A549 (cell line): Measurements from ENCODE around the gene UNC119B. TPM values are rescaled to one million over a fixed set of nuclear protein-coding genes. Genes with fewer than 3 reads are reported as not detected.
A peak's percentile ranks its signal among the peaks of the same experiment; 100 is the strongest.

Experiments used
- ATAC-seq, 2 experiments: fragments of 200-7000 bp in 1 of 2; fragments of >200 bp in 1 of 2; cut with Nextera tagmentation in 1 of 2; cut with Tn5 transposase in 1 of 2; 3 replicates each; pipeline versions ENCODE4 v1.8.0 to v1.9.1; 2018 to 2020; ENCODE audit warnings: mild to moderate bottlenecking in 1 of 2, moderate library complexity in 1 of 2
- CTCF ChIA-PET: fragments of 300-600 bp; sonication (Branson Sonifier 250); formaldehyde crosslinking; extraction: SDS; loops from one replicate; lab custom pipeline; 2021; ENCODE audit warnings: antibody characterized with exemption, inconsistent platforms; lab: Yijun Ruan, JAX
- POLR2A ChIA-PET: fragments of 350-600 bp; formaldehyde crosslinking; extraction: SDS; loops from one replicate; lab custom pipeline; 2021; ENCODE audit warnings: antibody characterized with exemption, inconsistent platforms; lab: Yijun Ruan, JAX
- DNase-seq, 2 experiments: peaks; one replicate each; pipeline versions ENCODE4 v3.0.0 to v3.0.0-alpha.2; 2011 to 2016; ENCODE audit warnings: low read depth in 1 of 2, low spot score in 1 of 2
- FAIRE-seq: peaks from 2 replicates; lab custom pipeline; 2011; peaks lifted over from hg19 to GRCh38; lab: Jason Lieb, UNC
- H3K27ac ChIP-seq, 2 experiments: fragments of >200 bp; sonication (Bioruptor Twin); formaldehyde crosslinking; 3 replicates each; pipeline ENCODE4 v1.5.1; 2016 to 2017
- H3K4me1 ChIP-seq: fragments of >200 bp; sonication (Bioruptor Twin); formaldehyde crosslinking; 3 replicates; pipeline ENCODE4 v1.6.1; 2016
- H3K4me2 ChIP-seq: fragments of >200 bp; sonication (Bioruptor Twin); formaldehyde crosslinking; 3 replicates; pipeline ENCODE4 v1.6.1; 2016
- H3K4me3 ChIP-seq: fragments of >200 bp; sonication (Bioruptor Twin); formaldehyde crosslinking; 3 replicates; pipeline ENCODE4 v1.5.1; 2016
- H3K9me3 ChIP-seq: fragments of >200 bp; sonication (Bioruptor Twin); formaldehyde crosslinking; 3 replicates; pipeline ENCODE4 v1.6.1; 2016
- BHLHE40 ChIP-seq: IDR thresholded peaks from 2 replicates; pipeline ENCODE4 v1.6.1; 2012; ENCODE audit warnings: low read depth, low read length, inconsistent platforms
- CBX2 ChIP-seq: fragments of 200-600 bp; sonication (generic); IDR thresholded peaks from 2 replicates; pipeline ENCODE4 v1.6.1; 2016; ENCODE audit warnings: low read depth, mild to moderate bottlenecking, borderline replicate concordance
- CHD4 ChIP-seq: fragments of 200-600 bp; sonication (generic); IDR thresholded peaks from 2 replicates; pipeline ENCODE4 v1.6.1; 2016; ENCODE audit warnings: antibody characterized with exemption, mild to moderate bottlenecking, borderline replicate concordance
- FOSL2 ChIP-seq, 2 experiments: fragments of 450-650 bp in 1 of 2; fragments of >200 bp in 1 of 2; sonication (Bioruptor Twin) in 1 of 2; formaldehyde crosslinking; IDR thresholded peaks; 2 replicates each; pipeline versions ENCODE4 v1.5.0 to v1.6.1; 2016 to 2020; ENCODE audit warnings: mild to moderate bottlenecking in 1 of 2, moderate library complexity in 1 of 2
- HDAC2 ChIP-seq: fragments of 200-600 bp; sonication (generic); IDR thresholded peaks from 2 replicates; pipeline ENCODE4 v1.6.1; 2016
- HEYL ChIP-seq: fragments of 250-450 bp; sonication (Bioruptor Pico); IDR thresholded peaks from 2 replicates; pipeline ENCODE4 v1.8.0; 2021; ENCODE audit warnings: mild to moderate bottlenecking, moderate library complexity
- JUN ChIP-seq, 2 experiments: fragments of >200 bp; sonication (Bioruptor Twin); formaldehyde crosslinking; IDR thresholded peaks; 2 replicates in 1 of 2; 3 replicates in 1 of 2; pipeline ENCODE4 v1.6.1; 2016 to 2017
- JUNB ChIP-seq: fragments of >200 bp; sonication (Bioruptor Twin); formaldehyde crosslinking; IDR thresholded peaks from 2 replicates; pipeline ENCODE4 v1.6.1; 2016
- KDM1A ChIP-seq: fragments of 200-600 bp; sonication (generic); IDR thresholded peaks from 2 replicates; pipeline ENCODE4 v1.6.1; 2016; ENCODE audit warnings: low read depth, mild to moderate bottlenecking
- KDM5A ChIP-seq: fragments of 200-600 bp; sonication (generic); IDR thresholded peaks from 2 replicates; pipeline ENCODE4 v1.6.1; 2016; ENCODE audit warnings: antibody characterized with exemption, mild to moderate bottlenecking
- MAZ ChIP-seq: fragments of 150-350 bp; IDR thresholded peaks from 2 replicates; pipeline ENCODE4 v1.6.1; 2014; ENCODE audit warnings: antibody characterized with exemption, low read depth, low read length, borderline replicate concordance
- MYC ChIP-seq: IDR thresholded peaks from 2 replicates; pipeline ENCODE4 v1.6.1; 2012; ENCODE audit warnings: mild to moderate bottlenecking, inconsistent platforms, low read length, improper control_type of control experiment, borderline replicate concordance
- NFE2L2 ChIP-seq: fragments of 150-350 bp; conservative IDR thresholded peaks from 2 replicates; pipeline ENCODE4 v1.6.1; 2014; ENCODE audit warnings: low read length
- NPAS2 ChIP-seq: fragments of 250-450 bp; sonication (Bioruptor Pico); IDR thresholded peaks from 2 replicates; pipeline ENCODE4 v1.8.0; 2022; ENCODE audit warnings: mild to moderate bottlenecking, moderate library complexity, borderline replicate concordance
- PHF8 ChIP-seq: fragments of 200-600 bp; sonication (generic); IDR thresholded peaks from 2 replicates; pipeline ENCODE4 v1.6.1; 2016; ENCODE audit warnings: low read depth, mild to moderate bottlenecking, antibody characterized with exemption, moderate library complexity, borderline replicate concordance
- POLR2A ChIP-seq: IDR thresholded peaks from 2 replicates; pipeline ENCODE4 v1.6.1; 2012; ENCODE audit warnings: mild to moderate bottlenecking, low read length
- POLR2AphosphoS2 ChIP-seq: conservative IDR thresholded peaks from 2 replicates; pipeline ENCODE4 v1.6.1; 2012; ENCODE audit warnings: low read length, improper control_type of control experiment, inconsistent platforms
- RAD21 ChIP-seq, 2 experiments: fragments of >200 bp in 1 of 2; sonication (Bioruptor Twin) in 1 of 2; formaldehyde crosslinking in 1 of 2; IDR thresholded peaks in 1 of 2; conservative IDR thresholded peaks in 1 of 2; 2 replicates in 1 of 2; 3 replicates in 1 of 2; pipeline ENCODE4 v1.6.1; 2012 to 2018; ENCODE audit warnings: inconsistent platforms in 1 of 2
- RFX5 ChIP-seq: fragments of 450-650 bp; IDR thresholded peaks from 2 replicates; pipeline ENCODE4 v1.7.1; 2014; ENCODE audit warnings: antibody characterized with exemption, mild to moderate bottlenecking, moderate library complexity
- RNF2 ChIP-seq: fragments of 200-600 bp; sonication (generic); IDR thresholded peaks from 2 replicates; pipeline ENCODE4 v1.6.1; 2016; ENCODE audit warnings: low read depth, mild to moderate bottlenecking, antibody characterized with exemption, moderate library complexity, borderline replicate concordance
- SMC3 ChIP-seq: fragments of >200 bp; sonication (Bioruptor Twin); formaldehyde crosslinking; IDR thresholded peaks from 3 replicates; pipeline ENCODE4 v1.6.1; 2018; ENCODE audit warnings: inconsistent platforms
- SREBF2 ChIP-seq: fragments of 450-650 bp; IDR thresholded peaks from 2 replicates; pipeline ENCODE4 v1.6.1; 2014; ENCODE audit warnings: mild to moderate bottlenecking, moderate library complexity
- TP53 ChIP-seq: fragments of 250-450 bp; sonication (Bioruptor Pico); IDR thresholded peaks from 2 replicates; pipeline ENCODE4 v1.5.0; 2021; ENCODE audit warnings: mild to moderate bottlenecking, moderate library complexity
- ZFP36 ChIP-seq: fragments of 450-650 bp; IDR thresholded peaks from 2 replicates; pipeline ENCODE4 v1.6.1; 2014; ENCODE audit warnings: borderline replicate concordance; ENCODE audit not compliant: partially characterized antibody
- ZNF302 ChIP-seq: fragments of 250-450 bp; sonication (Bioruptor Pico); IDR thresholded peaks from 2 replicates; pipeline ENCODE4 v1.9.0; 2021; ENCODE audit warnings: inconsistent platforms, mild to moderate bottlenecking, moderate library complexity
- ZSCAN20 ChIP-seq: fragments of 250-450 bp; sonication (Bioruptor Pico); IDR thresholded peaks from 2 replicates; pipeline ENCODE4 v1.8.0; 2022; ENCODE audit warnings: mild to moderate bottlenecking, moderate library complexity
- WGBS: methylation state at CpG from one replicate; pipeline ENCODE4 v1.1.6; 2017; ENCODE audit errors: missing lambda C conversion rate; 5-methylcytosine and 5-hydroxymethylcytosine counted together
- polyA plus RNA-seq, 4 experiments: library from polyadenylated mRNA; depleted of rRNA in 3 of 4; stranded (reverse); fragments of >200 nt; fragmentation: RNase III in 1 of 4; extraction: RNeasy Plus Mini Kit Qiagen cat#74134 plus additional on column Dnase treatment in 1 of 4; gene quantifications; 2 replicates in 3 of 4; 3 replicates in 1 of 4; pipeline ENCODE4 v1.2.3, GENCODE V29; 2011 to 2017
- TF ChIP-seq, protein P1 (sequence below): IDR thresholded peaks from 2 replicates; pipeline ENCODE4 v1.6.1; 2012
- TF ChIP-seq, protein P2 (sequence below): fragments of >200 bp; sonication (Bioruptor Twin); formaldehyde crosslinking; IDR thresholded peaks from 3 replicates; pipeline ENCODE4 v1.5.1; 2016

UNC119B gene
- polyA plus RNA-seq, 2 of the 4 experiments (the other 2 are of a cell fraction), result 25.8 to 41.5 TPM

DNA sequence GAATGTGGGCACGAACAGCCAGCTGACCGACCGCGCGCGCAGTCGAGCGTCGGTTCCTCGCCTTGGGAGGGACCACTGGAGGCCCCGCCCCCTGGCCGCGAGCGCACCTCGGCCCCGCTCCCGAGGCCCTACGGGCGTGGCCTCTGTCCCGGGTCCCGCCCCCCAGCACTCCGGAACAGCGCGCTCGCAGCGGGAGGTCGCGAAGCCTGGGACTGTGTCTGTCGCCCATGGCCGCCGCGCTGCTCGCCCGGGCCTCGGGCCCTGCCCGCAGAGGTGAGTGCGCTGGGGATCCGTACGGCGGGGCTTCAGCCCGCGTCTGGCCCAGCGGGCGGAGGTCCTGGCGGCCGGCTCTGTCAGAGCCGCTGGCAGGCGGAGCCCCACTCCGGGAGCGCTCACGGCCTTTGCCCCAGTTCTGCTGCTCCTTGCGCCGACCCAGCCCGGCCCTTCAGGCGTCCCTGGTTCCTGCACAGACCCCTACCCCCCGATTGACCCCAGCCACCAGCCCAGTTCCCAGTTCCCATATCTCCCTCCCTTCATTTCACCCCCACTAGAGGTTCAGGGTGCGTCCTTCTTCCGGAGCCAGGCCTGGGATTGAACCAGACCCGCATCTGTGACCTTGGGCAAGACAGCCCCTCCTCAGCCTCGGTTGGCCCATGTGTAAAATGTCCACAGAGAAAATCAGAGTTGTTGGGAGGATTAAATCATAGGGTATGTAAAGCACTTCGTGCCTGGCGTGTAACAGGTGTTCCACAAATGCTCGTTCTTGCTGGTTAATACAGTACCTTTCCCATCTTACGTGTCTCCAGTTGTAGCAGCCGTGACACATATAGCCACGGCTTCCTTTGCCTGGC, 15.6 kb downstream of the UNC119B start, which contains the start of gene ACADS:
Gene ACADS, plus strand, starts transcription at position 168 of the 851 bp plus-strand sequence. Its CDS starts 60 bp downstream, at position 228.
- ChIA-PET POLR2A (interaction anchor here (0.7 kb wide), 1 partner anchor 12 kb away, joined by 3 read pairs; no protein-coding TSS in a partner anchor), CTCF (interaction anchor here (0.8 to 1.0 kb wide), 4 partner anchors 12 to 284 kb away, joined by 3 read pairs; partner anchors contain the start of gene POP5)
- 19% methylated on average over 34 of the region's 66 CpGs for WGBS
- H3K4me1 ChIP-seq, result peaks cover 5% of the 10 kb centered on the region
- peak within 1 kb of the TSS; percentile 79 for H3K4me2 ChIP-seq
- TF ChIP-seq RFX5 (no peak), MYC (no peak), ZFP36 (no peak), PHF8 (peak; percentile 32; the same call in 1 of the 2 replicates), CBX2 (no peak), NPAS2 (CRISPR knock-in tag) (no peak), HEYL (no peak), POLR2A (peak; percentile 64), SMC3 (0 out of 3 replicates have a peak, but pooled peaks have one; percentile 8), NFE2L2 (no peak), RAD21 (conservative IDR thresholded peaks at IDR 0.05 in 1 of 2, IDR thresholded peaks at IDR 0.05 in 1 of 2) (no peak), RNF2 (no peak), MAZ (no peak), ZSCAN20 (CRISPR knock-in tag) (no peak), TP53 (CRISPR knock-in tag) (no peak), CHD4 (no peak), JUNB (no peak), JUN (IDR thresholded peaks at IDR 0.05) (peak; percentile 46 to 53; a peak in 2 of 5 replicates)
- TF ChIP-seq, protein P1, sequence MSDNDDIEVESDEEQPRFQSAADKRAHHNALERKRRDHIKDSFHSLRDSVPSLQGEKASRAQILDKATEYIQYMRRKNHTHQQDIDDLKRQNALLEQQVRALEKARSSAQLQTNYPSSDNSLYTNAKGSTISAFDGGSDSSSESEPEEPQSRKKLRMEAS, result peak; percentile 71
- DNase-seq, result peak; percentile 84 to 96
- FAIRE-seq, result no peak
- H3K9me3 ChIP-seq, result no peaks in the 10 kb centered on the region
- H3K27ac ChIP-seq, result peak within 1 kb of the TSS; percentile 78 to 89
- peak; percentile 97 to 99 for ATAC-seq
- H3K4me3 ChIP-seq, result peak within 1 kb of the TSS; percentile 61

DNA sequence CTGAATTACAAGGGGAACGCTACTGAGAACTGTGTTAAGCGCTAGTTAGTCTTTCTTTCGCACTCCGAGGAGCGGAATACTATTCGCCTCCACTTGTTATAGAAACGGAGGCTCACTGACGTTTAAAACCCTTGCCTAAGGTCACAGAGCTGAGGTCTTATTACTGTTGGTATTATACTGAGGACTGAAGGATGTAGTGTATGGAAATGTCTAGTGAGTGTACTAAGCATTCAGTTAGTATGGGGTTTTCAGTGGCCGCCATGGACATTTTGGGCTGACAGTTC, 16.2 kb downstream of the UNC119B start:
- WGBS, result 91% methylated on average over 9 of the region's 9 CpGs
- ChIA-PET CTCF (interaction anchor here (0.6 kb wide), 1 partner anchor 23 kb away, joined by 3 read pairs; no protein-coding TSS in a partner anchor), POLR2A (no interaction called here)
- TF ChIP-seq RAD21 (conservative IDR thresholded peaks at IDR 0.05 in 1 of 2, IDR thresholded peaks at IDR 0.05 in 1 of 2), result no peak
- TF ChIP-seq JUN (IDR thresholded peaks at IDR 0.05), result no peak
- no peak for TF ChIP-seq HDAC2
- TF ChIP-seq ZFP36, result no peak
- TF ChIP-seq BHLHE40, result no peak
- TF ChIP-seq CHD4, result no peak
- TF ChIP-seq RNF2, result no peak
- TF ChIP-seq POLR2AphosphoS2, result no peak
- TF ChIP-seq KDM5A, result no peak
- TF ChIP-seq, protein P2, sequence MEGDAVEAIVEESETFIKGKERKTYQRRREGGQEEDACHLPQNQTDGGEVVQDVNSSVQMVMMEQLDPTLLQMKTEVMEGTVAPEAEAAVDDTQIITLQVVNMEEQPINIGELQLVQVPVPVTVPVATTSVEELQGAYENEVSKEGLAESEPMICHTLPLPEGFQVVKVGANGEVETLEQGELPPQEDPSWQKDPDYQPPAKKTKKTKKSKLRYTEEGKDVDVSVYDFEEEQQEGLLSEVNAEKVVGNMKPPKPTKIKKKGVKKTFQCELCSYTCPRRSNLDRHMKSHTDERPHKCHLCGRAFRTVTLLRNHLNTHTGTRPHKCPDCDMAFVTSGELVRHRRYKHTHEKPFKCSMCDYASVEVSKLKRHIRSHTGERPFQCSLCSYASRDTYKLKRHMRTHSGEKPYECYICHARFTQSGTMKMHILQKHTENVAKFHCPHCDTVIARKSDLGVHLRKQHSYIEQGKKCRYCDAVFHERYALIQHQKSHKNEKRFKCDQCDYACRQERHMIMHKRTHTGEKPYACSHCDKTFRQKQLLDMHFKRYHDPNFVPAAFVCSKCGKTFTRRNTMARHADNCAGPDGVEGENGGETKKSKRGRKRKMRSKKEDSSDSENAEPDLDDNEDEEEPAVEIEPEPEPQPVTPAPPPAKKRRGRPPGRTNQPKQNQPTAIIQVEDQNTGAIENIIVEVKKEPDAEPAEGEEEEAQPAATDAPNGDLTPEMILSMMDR, result no peak
- no peak for TF ChIP-seq TP53 (CRISPR knock-in tag)
- TF ChIP-seq POLR2A, result no peak
- TF ChIP-seq NFE2L2, result no peak
- TF ChIP-seq SMC3, result no peak
- TF ChIP-seq SREBF2, result no peak
- no peak for TF ChIP-seq ZNF302 (CRISPR knock-in tag)
- no peak for TF ChIP-seq PHF8
- no peak for TF ChIP-seq FOSL2 (IDR thresholded peaks at IDR 0.05)
- TF ChIP-seq FOSL2 (CRISPR knock-in tag; IDR thresholded peaks at IDR 0.05), result no peak
- no peak for TF ChIP-seq KDM1A
- DNase-seq (no peak), ATAC-seq (no peak), FAIRE-seq (no peak)
- H3K4me1 ChIP-seq, result peaks cover 4% of the 10 kb centered on the region
- H3K27ac ChIP-seq, result peak overlapping the region in 1 of 2 experiments; percentile 89; a peak in 3 of 6 replicates
- peak overlapping the region; percentile 79 for H3K4me2 ChIP-seq
- peak overlapping the region; percentile 61; the same call in 2 of the 3 replicates for H3K4me3 ChIP-seq
- H3K9me3 ChIP-seq, result no peaks in the 10 kb centered on the region
